GM21737 (cell line): ENCODE results near the gene TIMM17A.
"Not testable (repeated sequence)": the region's sequence is repeated elsewhere in the genome, so short reads cannot be mapped to it uniquely, and the experiment has no call there.

Experiments used
- ATAC-seq: cut with Tn5 transposase; IDR thresholded peaks from one replicate; pipeline ENCODE4 v1.9.1; 2021; ENCODE audit warnings: mild to moderate bottlenecking, moderate library complexity; ENCODE audit not compliant: unreplicated experiment

Gene TIMM17A

GRCh38 chr1:201939574-201939973, 15.7 kb upstream of the TIMM17A start:
- no peak for ATAC-seq

GRCh38 chr1:201940316-201940715, 15.0 kb upstream of the TIMM17A start:
- not testable (repeated sequence) for ATAC-seq

- ATAC-seq, result no peak
Observed at GRCh38 chr1:201941420-201942128, 13.7 kb upstream of the TIMM17A start.

- ATAC-seq, result no peak
Observed at GRCh38 chr1:201942129-201942495, 13.2 kb upstream of the TIMM17A start.

GRCh38 chr1:201944002-201944401, 11.3 kb upstream of the TIMM17A start:
- ATAC-seq, result no peak

- no peak for ATAC-seq
Observed at GRCh38 chr1:201944639-201945038, 10.7 kb upstream of the TIMM17A start.

GRCh38 chr1:201945157-201945556, 10.1 kb upstream of the TIMM17A start:
- no peak for ATAC-seq

GRCh38 chr1:201945863-201946223, 9.5 kb upstream of the TIMM17A start:
- ATAC-seq, result no peak

GRCh38 chr1:201946224-201946908, 8.9 kb upstream of the TIMM17A start, which contains the start of gene LMOD1:
Gene LMOD1 (minus strand): TSS chr1:201946548. CDS start chr1:201946340, 208 bp downstream.
- no peak for ATAC-seq

GRCh38 chr1:201947697-201948008, 7.7 kb upstream of the TIMM17A start:
- ATAC-seq, result no peak

- ATAC-seq, result no peak
Observed at GRCh38 chr1:201949491-201949890, 5.8 kb upstream of the TIMM17A start.

GRCh38 chr1:201954263-201955008, 867 bp upstream of the TIMM17A start:
- ATAC-seq, result no peak

GRCh38 chr1:201955729-201956143, 433 bp downstream of the TIMM17A start:
- peak; percentile 30 for ATAC-seq

GRCh38 chr1:201958348-201958747, 3.0 kb downstream of the TIMM17A start:
- no peak for ATAC-seq

- not testable (repeated sequence) for ATAC-seq
Observed at GRCh38 chr1:201962382-201962781, 7.1 kb downstream of the TIMM17A start.

- no peak for ATAC-seq
Observed at GRCh38 chr1:201964261-201964660, 9.0 kb downstream of the TIMM17A start.

- ATAC-seq, result no peak
Observed at GRCh38 chr1:201966171-201966570, 10.9 kb downstream of the TIMM17A start.

- ATAC-seq, result no peak
Observed at GRCh38 chr1:201968202-201968925, 13.1 kb downstream of the TIMM17A start.

GRCh38 chr1:201970334-201971159, 15.2 kb downstream of the TIMM17A start:
- ATAC-seq, result no peak

- ATAC-seq, result peak; percentile 93
Observed at GRCh38 chr1:201982082-201982622, 26.8 kb downstream of the TIMM17A start.
